NCI-H1048 (cell line): ENCODE results near the gene HLA-DQA1.
"Not testable (repeated sequence)": the region's sequence is repeated elsewhere in the genome, so short reads cannot be mapped to it uniquely, and the experiment has no call there.

ENCODE experiments used
- DNase-seq: peaks from one replicate; lab custom pipeline; 2025; lab: John Stamatoyannopoulos, UW

HLA-DQA1 gene

GRCh38 chr6:32658268-32658897, 21.2 kb downstream of the HLA-DQA1 start:
- DNase-seq, result no peak

- no peak for DNase-seq
These were observed 22.8 kb downstream of the HLA-DQA1 start for GRCh38 chr6:32659856-32660595.

- no peak for DNase-seq
These were observed 24.9 kb downstream of the HLA-DQA1 start for GRCh38 chr6:32662099-32662498.

- no peak for DNase-seq
These were observed 25.6 kb downstream of the HLA-DQA1 start for GRCh38 chr6:32662836-32663235.

GRCh38 chr6:32664354-32664753, 27.1 kb downstream of the HLA-DQA1 start:
- DNase-seq, result no peak

GRCh38 chr6:32664827-32665362, 27.7 kb downstream of the HLA-DQA1 start:
- no peak for DNase-seq

- no peak for DNase-seq
These were observed 28.5 kb downstream of the HLA-DQA1 start for GRCh38 chr6:32665661-32666060.

- peak; percentile 54 for DNase-seq
These were observed 29.5 kb downstream of the HLA-DQA1 start, which contains the start of gene HLA-DQB1 for GRCh38 chr6:32666420-32667300. HLA-DQB1 (minus strand) TSS chr6:32666657; CDS start chr6:32666607, 50 bp downstream.

GRCh38 chr6:32668226-32668747, 31.1 kb downstream of the HLA-DQA1 start:
- DNase-seq, result no peak

- DNase-seq, result no peak
These were observed 32.0 kb downstream of the HLA-DQA1 start for GRCh38 chr6:32669240-32669639.

- no peak for DNase-seq
These were observed 32.7 kb downstream of the HLA-DQA1 start for GRCh38 chr6:32669893-32670292.

GRCh38 chr6:32671908-32672307, 34.7 kb downstream of the HLA-DQA1 start:
- DNase-seq, result not testable (repeated sequence)

- DNase-seq, result not testable (repeated sequence)
These were observed 36.9 kb downstream of the HLA-DQA1 start for GRCh38 chr6:32674123-32674522.

GRCh38 chr6:32679492-32679891, 42.3 kb downstream of the HLA-DQA1 start:
- DNase-seq, result no peak

- DNase-seq, result no peak
These were observed 42.8 kb downstream of the HLA-DQA1 start for GRCh38 chr6:32680055-32680454.

- DNase-seq, result no peak
These were observed 47.0 kb downstream of the HLA-DQA1 start for GRCh38 chr6:32684246-32684645.

- DNase-seq, result no peak
These were observed 48.4 kb downstream of the HLA-DQA1 start for GRCh38 chr6:32685603-32686002.

- no peak for DNase-seq
These were observed 52.6 kb downstream of the HLA-DQA1 start for GRCh38 chr6:32689531-32690501.

- DNase-seq, result no peak
These were observed 54.8 kb downstream of the HLA-DQA1 start for GRCh38 chr6:32692019-32692418.
